MM.1S (cell line): Measurements from ENCODE around the gene GALNT5.

Experiments
- DNase-seq: peaks from one replicate; pipeline ENCODE4 v3.0.0-alpha.2; 2015
- H2AFZ ChIP-seq: fragments of 300-600 bp; sonication (generic); 2 replicates; pipeline ENCODE4 v1.6.0; 2016; ENCODE audit warnings: antibody characterized with exemption, low read length
- H3F3A ChIP-seq: fragments of 300-600 bp; sonication (generic); 2 replicates; pipeline ENCODE4 v1.6.1; 2016; ENCODE audit warnings: mild to moderate bottlenecking, antibody characterized with exemption, low read length, moderate library complexity, mixed read lengths; ENCODE audit not compliant: insufficient read depth
- H3K27ac ChIP-seq: fragments of 300-600 bp; sonication (generic); 2 replicates; pipeline ENCODE4 v1.5.1; 2016; ENCODE audit warnings: mild to moderate bottlenecking, low read length
- H3K27me3 ChIP-seq: fragments of 300-600 bp; sonication (generic); replicated peaks from 2 replicates; pipeline ENCODE4 v1.6.0; 2016; ENCODE audit warnings: low read length; ENCODE audit not compliant: insufficient read depth
- H3K36me3 ChIP-seq: fragments of 300-600 bp; sonication (generic); replicated peaks from 2 replicates; pipeline ENCODE4 v1.6.1; 2016; ENCODE audit warnings: mild to moderate bottlenecking, low read length, mixed read lengths; ENCODE audit not compliant: insufficient read depth
- H3K4me1 ChIP-seq: fragments of 300-600 bp; sonication (generic); 2 replicates; pipeline ENCODE4 v1.6.1; 2016; ENCODE audit warnings: low read length, mixed read lengths
- H3K4me2 ChIP-seq: fragments of 300-600 bp; sonication (generic); 2 replicates; pipeline ENCODE4 v1.6.0; 2016; ENCODE audit warnings: low read depth, low read length
- H3K4me3 ChIP-seq: fragments of 300-600 bp; sonication (generic); 2 replicates; pipeline ENCODE4 v1.5.1; 2016; ENCODE audit warnings: low read length, mixed read lengths
- H3K79me2 ChIP-seq: fragments of 300-600 bp; sonication (generic); 2 replicates; pipeline ENCODE4 v1.6.1; 2016; ENCODE audit warnings: mixed run types, low read length, mixed read lengths
- H3K9ac ChIP-seq: fragments of 300-600 bp; sonication (generic); 2 replicates; pipeline ENCODE4 v1.6.1; 2016; ENCODE audit warnings: low read length, mixed read lengths
- H3K9me2 ChIP-seq: fragments of 300-600 bp; sonication (generic); replicated peaks from 2 replicates; pipeline ENCODE4 v1.6.1; 2016; ENCODE audit warnings: mild to moderate bottlenecking, low read length, mixed read lengths; ENCODE audit not compliant: insufficient read depth
- H3K9me3 ChIP-seq: fragments of 300-600 bp; sonication (generic); replicated peaks from 2 replicates; pipeline ENCODE4 v1.6.1; 2016; ENCODE audit warnings: mild to moderate bottlenecking, low read length, mixed read lengths; ENCODE audit not compliant: insufficient read depth
- H4K20me1 ChIP-seq: fragments of 300-600 bp; sonication (generic); 2 replicates; pipeline ENCODE4 v1.6.1; 2016; ENCODE audit warnings: mild to moderate bottlenecking, low read length, moderate library complexity, mixed read lengths; ENCODE audit not compliant: insufficient read depth
- EZH2 ChIP-seq: fragments of 300-600 bp; sonication (generic); optimal IDR thresholded peaks from 2 replicates; pipeline ENCODE3; 2017; ENCODE audit warnings: low read depth, mild to moderate bottlenecking, antibody characterized with exemption, low read length, mixed read lengths
- EZH2phosphoT487 ChIP-seq: fragments of 300-600 bp; sonication (generic); IDR thresholded peaks from 2 replicates; pipeline ENCODE4 v1.6.1; 2018; ENCODE audit warnings: antibody characterized with exemption, low read length
- TF ChIP-seq, protein P1 (sequence below): fragments of 300-600 bp; sonication (generic); IDR thresholded peaks from 2 replicates; pipeline ENCODE4 v1.5.1; 2016; ENCODE audit warnings: antibody characterized with exemption, low read length, mixed read lengths

GALNT5 gene

GRCh38 chr2:157324331-157324843, 66.9 kb downstream of the GALNT5 start:
- no peak for TF ChIP-seq EZH2phosphoT487
- TF ChIP-seq EZH2: no peak
- TF ChIP-seq, protein P1, sequence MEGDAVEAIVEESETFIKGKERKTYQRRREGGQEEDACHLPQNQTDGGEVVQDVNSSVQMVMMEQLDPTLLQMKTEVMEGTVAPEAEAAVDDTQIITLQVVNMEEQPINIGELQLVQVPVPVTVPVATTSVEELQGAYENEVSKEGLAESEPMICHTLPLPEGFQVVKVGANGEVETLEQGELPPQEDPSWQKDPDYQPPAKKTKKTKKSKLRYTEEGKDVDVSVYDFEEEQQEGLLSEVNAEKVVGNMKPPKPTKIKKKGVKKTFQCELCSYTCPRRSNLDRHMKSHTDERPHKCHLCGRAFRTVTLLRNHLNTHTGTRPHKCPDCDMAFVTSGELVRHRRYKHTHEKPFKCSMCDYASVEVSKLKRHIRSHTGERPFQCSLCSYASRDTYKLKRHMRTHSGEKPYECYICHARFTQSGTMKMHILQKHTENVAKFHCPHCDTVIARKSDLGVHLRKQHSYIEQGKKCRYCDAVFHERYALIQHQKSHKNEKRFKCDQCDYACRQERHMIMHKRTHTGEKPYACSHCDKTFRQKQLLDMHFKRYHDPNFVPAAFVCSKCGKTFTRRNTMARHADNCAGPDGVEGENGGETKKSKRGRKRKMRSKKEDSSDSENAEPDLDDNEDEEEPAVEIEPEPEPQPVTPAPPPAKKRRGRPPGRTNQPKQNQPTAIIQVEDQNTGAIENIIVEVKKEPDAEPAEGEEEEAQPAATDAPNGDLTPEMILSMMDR: no peak
- H3K27ac ChIP-seq: no peak overlapping the region
- H3K9me3 ChIP-seq: no peaks in the 10 kb centered on the region
- no peak overlapping the region for H3K9ac ChIP-seq
- H3K27me3 ChIP-seq: no peaks in the 10 kb centered on the region
- no peak overlapping the region for H3K4me3 ChIP-seq
- no peaks in the 10 kb centered on the region for H3K9me2 ChIP-seq
- H3K36me3 ChIP-seq: no peaks in the 10 kb centered on the region
- no peak for DNase-seq
- H2AFZ ChIP-seq: no peak overlapping the region
- H4K20me1 ChIP-seq: no peaks in the 10 kb centered on the region
- no peaks in the 10 kb centered on the region for H3K79me2 ChIP-seq
- no peaks in the 10 kb centered on the region for H3K4me1 ChIP-seq
- H3F3A ChIP-seq: no peaks in the 10 kb centered on the region
- H3K4me2 ChIP-seq: no peak overlapping the region

DNA sequence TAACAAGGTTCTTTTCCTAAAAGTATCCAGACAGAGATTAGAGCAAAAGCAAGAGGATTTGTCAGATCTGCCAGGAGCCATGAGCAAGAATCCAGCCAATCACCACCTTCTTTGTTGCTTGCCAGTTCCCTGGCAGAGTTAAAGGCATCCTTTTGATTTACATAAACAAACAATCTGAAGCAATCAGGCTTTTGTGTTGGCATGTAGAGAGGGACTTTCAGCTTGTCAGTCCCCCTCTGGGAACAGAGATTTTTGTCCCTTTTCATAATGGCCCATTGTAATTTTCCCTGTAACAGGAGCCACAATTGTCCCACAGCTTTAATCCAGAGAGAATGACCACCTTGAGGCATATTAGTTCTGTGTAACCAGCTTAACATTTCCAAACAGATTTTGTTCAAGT, 68.3 kb downstream of the GALNT5 start, which contains the start of gene ERMN:
Gene ERMN (minus strand): TSS at position 39 of the 400 bp plus-strand sequence. CDS start 182 bp downstream, outside the sequence.
- Histone ChIP-seq H3K4me3 (no peak within 1 kb of the TSS), H3K9me3 (no peaks in the 10 kb centered on the region), H4K20me1 (no peaks in the 10 kb centered on the region), H3K9me2 (no peaks in the 10 kb centered on the region), H3K36me3 (no peaks in the 10 kb centered on the region), H2AFZ (no peak within 1 kb of the TSS), H3K4me2 (no peak within 1 kb of the TSS), H3F3A (no peaks in the 10 kb centered on the region), H3K9ac (no peak within 1 kb of the TSS), H3K79me2 (no peaks in the 10 kb centered on the region), H3K27ac (no peak within 1 kb of the TSS), H3K4me1 (no peaks in the 10 kb centered on the region), H3K27me3 (no peaks in the 10 kb centered on the region)
- TF ChIP-seq EZH2: no peak
- TF ChIP-seq EZH2phosphoT487: no peak
- TF ChIP-seq, protein P1: no peak
- no peak for DNase-seq

DNA sequence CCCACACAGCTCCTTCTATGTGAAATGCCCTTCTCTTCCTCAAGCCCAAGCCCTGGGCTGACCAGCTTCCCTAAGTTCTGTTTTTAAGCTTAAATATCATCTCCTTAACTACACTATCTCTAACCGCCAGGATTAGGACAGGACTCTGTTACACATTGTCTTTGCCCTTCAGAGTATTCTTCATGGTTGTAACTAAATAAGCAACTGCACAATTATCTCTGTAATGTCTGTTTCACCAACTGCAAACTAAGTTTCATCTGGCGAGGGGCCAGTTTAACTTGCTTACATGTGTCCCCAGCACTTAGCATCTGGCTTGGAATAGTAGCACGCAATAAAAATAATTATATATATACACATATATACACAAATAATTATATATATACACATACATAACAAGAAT, 69.2 kb downstream of the GALNT5 start:
- Histone ChIP-seq H3K9ac (no peak overlapping the region), H3F3A (no peaks in the 10 kb centered on the region), H4K20me1 (no peaks in the 10 kb centered on the region), H3K27ac (no peak overlapping the region), H3K36me3 (no peaks in the 10 kb centered on the region), H3K4me1 (0 out of 2 replicates have a peak, but pooled peaks cover 7% of the 10 kb centered on the region), H3K4me3 (no peak overlapping the region), H3K9me3 (no peaks in the 10 kb centered on the region), H2AFZ (no peak overlapping the region), H3K79me2 (no peaks in the 10 kb centered on the region), H3K9me2 (no peaks in the 10 kb centered on the region), H3K4me2 (no peak overlapping the region), H3K27me3 (no peaks in the 10 kb centered on the region)
- TF ChIP-seq, protein P1: no peak
- TF ChIP-seq EZH2phosphoT487 (no peak), EZH2 (no peak)
- DNase-seq: no peak
